Nephron progenitor cell (in vitro differentiated cells): ENCODE data around the gene KLF13.

Experiments
- DNase-seq: peaks from one replicate; pipeline ENCODE4 v3.0.0; 2021
- H3K27ac Mint-ChIP-seq: 2 replicates; pipeline ENCODE4 v1.8.0; 2021; ENCODE audit warnings: mild to moderate bottlenecking, moderate library complexity, mixed read lengths
- H3K27me3 Mint-ChIP-seq: 2 replicates; pipeline ENCODE4 v1.8.0; 2021; ENCODE audit warnings: mild to moderate bottlenecking, low read depth, mixed read lengths; ENCODE audit not compliant: poor library complexity
- H3K36me3 Mint-ChIP-seq: 2 replicates; pipeline ENCODE4 v1.8.0; 2021; ENCODE audit warnings: low read depth, mixed read lengths
- H3K4me1 Mint-ChIP-seq: 2 replicates; pipeline ENCODE4 v1.8.0; 2021; ENCODE audit warnings: mixed read lengths
- H3K4me3 Mint-ChIP-seq: 2 replicates; pipeline ENCODE4 v1.8.0; 2021; ENCODE audit warnings: mild to moderate bottlenecking, moderate library complexity, mixed read lengths
- H3K9me3 Mint-ChIP-seq: 2 replicates; pipeline ENCODE4 v1.8.0; 2021; ENCODE audit warnings: mild to moderate bottlenecking, moderate library complexity, mixed read lengths
- TF ChIP-seq, protein P1 (sequence below): fragments of 200-600 bp; sonication (generic); IDR thresholded peaks from 2 replicates; pipeline ENCODE4 v1.5.0; 2021; ENCODE audit warnings: antibody characterized with exemption

Gene KLF13

GRCh38 chr15:31317017-31317416 lies 9.6 kb upstream of the KLF13 start:
- Mint-ChIP-seq H3K27ac (no peak overlapping the region), H3K27me3 (peaks cover 20% of the 10 kb centered on the region), H3K4me3 (no peak overlapping the region), H3K36me3 (no peaks in the 10 kb centered on the region), H3K4me1 (peaks cover 28% of the 10 kb centered on the region), H3K9me3 (peaks cover 25% of the 10 kb centered on the region)
- DNase-seq: no peak
- TF ChIP-seq, protein P1, sequence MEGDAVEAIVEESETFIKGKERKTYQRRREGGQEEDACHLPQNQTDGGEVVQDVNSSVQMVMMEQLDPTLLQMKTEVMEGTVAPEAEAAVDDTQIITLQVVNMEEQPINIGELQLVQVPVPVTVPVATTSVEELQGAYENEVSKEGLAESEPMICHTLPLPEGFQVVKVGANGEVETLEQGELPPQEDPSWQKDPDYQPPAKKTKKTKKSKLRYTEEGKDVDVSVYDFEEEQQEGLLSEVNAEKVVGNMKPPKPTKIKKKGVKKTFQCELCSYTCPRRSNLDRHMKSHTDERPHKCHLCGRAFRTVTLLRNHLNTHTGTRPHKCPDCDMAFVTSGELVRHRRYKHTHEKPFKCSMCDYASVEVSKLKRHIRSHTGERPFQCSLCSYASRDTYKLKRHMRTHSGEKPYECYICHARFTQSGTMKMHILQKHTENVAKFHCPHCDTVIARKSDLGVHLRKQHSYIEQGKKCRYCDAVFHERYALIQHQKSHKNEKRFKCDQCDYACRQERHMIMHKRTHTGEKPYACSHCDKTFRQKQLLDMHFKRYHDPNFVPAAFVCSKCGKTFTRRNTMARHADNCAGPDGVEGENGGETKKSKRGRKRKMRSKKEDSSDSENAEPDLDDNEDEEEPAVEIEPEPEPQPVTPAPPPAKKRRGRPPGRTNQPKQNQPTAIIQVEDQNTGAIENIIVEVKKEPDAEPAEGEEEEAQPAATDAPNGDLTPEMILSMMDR: no peak

DNA sequence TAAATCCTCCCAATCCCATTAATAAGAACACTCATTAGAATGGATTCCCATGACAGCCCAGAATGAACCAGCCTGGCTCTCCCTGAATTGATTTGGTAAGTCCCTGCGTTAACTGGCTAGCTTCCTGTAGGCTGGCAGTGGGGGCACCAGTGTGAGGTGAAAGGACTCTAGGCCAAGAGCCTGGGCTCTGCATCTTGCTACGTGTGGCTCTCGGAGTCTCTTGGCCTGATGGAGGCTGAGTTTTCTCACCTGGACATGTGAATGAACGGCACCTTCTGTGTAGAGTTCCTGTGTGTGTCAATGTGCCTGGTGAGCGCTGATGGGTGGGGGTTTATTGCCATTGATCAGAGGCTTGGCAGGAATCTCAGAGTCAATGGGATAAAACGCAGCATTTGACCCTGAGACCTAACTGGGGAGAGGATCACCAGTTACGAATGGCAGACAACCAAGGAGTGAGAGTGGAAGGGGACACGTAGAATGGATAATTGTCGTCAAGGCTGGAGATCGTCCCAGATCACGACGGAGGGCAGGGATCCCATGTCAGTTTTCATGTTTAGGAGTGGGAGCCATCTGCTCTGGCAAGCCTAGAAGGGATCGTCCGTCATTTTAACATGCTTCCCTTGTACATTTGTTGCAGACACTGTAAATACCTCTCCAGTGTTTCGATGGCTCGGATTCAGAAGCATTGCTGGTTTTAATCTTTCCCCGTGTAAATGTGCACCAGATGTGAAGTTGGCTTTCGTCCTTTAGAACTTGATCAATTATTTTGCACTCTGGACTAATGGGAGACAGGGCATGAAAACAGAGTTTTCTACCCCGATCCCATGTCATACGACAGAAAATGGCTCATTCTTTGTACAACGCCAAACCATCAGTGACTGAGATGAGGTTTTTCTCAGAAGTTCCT lies 9.0 kb upstream of the KLF13 start:
- Mint-ChIP-seq H3K9me3 (peaks cover 25% of the 10 kb centered on the region), H3K27ac (peak overlapping the region; percentile 47), H3K27me3 (peaks cover 23% of the 10 kb centered on the region), H3K4me3 (no peak overlapping the region), H3K36me3 (no peaks in the 10 kb centered on the region), H3K4me1 (peaks cover 28% of the 10 kb centered on the region)
- DNase-seq: no peak
- TF ChIP-seq, protein P1: no peak

DNA sequence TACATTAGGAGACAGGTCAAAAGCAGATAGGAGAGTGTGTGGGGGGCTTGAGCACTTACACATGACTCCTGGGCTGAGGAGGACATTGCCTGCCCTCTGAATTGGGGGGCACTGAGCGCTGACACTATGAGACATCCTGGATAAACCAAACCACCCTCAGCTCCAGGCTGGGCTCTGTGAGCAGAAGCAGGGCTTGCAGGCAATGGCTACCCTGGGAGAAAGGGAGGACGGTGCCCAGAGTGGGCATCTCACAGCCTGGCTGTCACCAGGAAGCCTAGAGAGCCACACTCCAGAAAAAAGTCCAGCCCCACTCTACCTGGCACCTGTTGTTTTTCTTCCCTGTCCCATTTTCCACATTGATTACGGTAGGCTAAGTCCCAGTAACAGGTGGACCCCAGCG lies 8.2 kb upstream of the KLF13 start:
- TF ChIP-seq, protein P1: no peak
- Mint-ChIP-seq H3K4me1 (peaks cover 28% of the 10 kb centered on the region), H3K27ac (no peak overlapping the region)

DNA sequence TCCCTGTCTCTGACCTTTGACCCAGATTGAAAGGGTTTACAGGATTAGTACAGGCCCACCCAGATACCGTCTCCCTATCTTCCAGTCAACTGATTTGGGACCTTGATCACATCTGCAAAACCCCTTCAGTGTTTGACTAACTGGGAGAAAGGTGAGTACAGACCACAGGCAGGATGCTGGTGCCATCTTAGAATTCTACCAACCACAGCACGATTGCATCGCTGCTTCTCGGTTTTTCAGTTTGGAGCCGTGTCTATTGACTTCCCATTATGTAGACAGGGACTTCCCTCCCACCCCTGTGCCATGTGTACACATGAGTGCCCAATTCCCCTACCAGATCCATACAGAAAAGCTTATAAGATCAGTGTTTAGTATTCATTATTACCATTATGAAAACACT lies 6.6 kb upstream of the KLF13 start:
- Mint-ChIP-seq H3K27me3 (peaks cover 39% of the 10 kb centered on the region), H3K4me3 (no peak overlapping the region), H3K36me3 (no peaks in the 10 kb centered on the region), H3K27ac (no peak overlapping the region), H3K9me3 (peaks cover 9% of the 10 kb centered on the region), H3K4me1 (peaks cover 33% of the 10 kb centered on the region)
- TF ChIP-seq, protein P1: no peak
- DNase-seq: no peak

More for the DNA sequence above, 8.2 kb upstream of the KLF13 start:
- Mint-ChIP-seq H3K4me3 (no peak overlapping the region), H3K27me3 (peaks cover 29% of the 10 kb centered on the region), H3K9me3 (peaks cover 19% of the 10 kb centered on the region), H3K36me3 (no peaks in the 10 kb centered on the region)
- no peak for DNase-seq

GRCh38 chr15:31321418-31321817 lies 5.2 kb upstream of the KLF13 start:
- Mint-ChIP-seq H3K27me3 (peaks cover 39% of the 10 kb centered on the region), H3K4me1 (peaks cover 37% of the 10 kb centered on the region), H3K36me3 (no peaks in the 10 kb centered on the region), H3K4me3 (no peak overlapping the region), H3K9me3 (peaks cover 9% of the 10 kb centered on the region), H3K27ac (no peak overlapping the region)
- DNase-seq: no peak
- TF ChIP-seq, protein P1: no peak

DNA sequence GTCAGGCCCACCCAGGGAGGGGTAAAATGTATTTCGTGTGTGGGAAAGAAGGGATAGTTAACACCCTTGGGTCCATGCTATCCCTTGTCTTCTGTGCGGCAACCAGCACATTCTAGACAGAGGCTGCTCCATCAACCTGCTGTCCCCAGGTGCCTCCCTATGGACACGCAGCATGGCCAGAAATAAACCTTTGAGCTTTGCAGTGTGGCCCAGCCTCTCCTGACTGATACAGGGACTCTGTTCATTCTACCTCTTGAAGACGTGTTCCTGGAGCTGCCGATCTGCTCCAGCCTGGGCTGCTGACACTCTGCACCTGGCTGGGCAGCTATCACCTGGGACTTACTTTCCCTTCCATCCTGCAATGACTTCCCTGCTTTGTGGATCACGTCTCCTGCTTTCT lies 4.1 kb upstream of the KLF13 start:
- Mint-ChIP-seq H3K4me1 (peaks cover 28% of the 10 kb centered on the region), H3K27me3 (peaks cover 39% of the 10 kb centered on the region), H3K4me3 (no peak overlapping the region), H3K9me3 (peaks cover 9% of the 10 kb centered on the region), H3K27ac (no peak overlapping the region), H3K36me3 (no peaks in the 10 kb centered on the region)
- TF ChIP-seq, protein P1: no peak
- no peak for DNase-seq
